GM15510 (cell line): ENCODE measurements around the gene FXR2.

ENCODE experiments used
- POLR2A ChIP-seq: IDR thresholded peaks from 3 replicates; pipeline ENCODE4 v1.6.1; 2011; ENCODE audit warnings: borderline replicate concordance; ENCODE audit not compliant: insufficient read length; ENCODE audit errors: extremely low read depth

Gene FXR2

DNA sequence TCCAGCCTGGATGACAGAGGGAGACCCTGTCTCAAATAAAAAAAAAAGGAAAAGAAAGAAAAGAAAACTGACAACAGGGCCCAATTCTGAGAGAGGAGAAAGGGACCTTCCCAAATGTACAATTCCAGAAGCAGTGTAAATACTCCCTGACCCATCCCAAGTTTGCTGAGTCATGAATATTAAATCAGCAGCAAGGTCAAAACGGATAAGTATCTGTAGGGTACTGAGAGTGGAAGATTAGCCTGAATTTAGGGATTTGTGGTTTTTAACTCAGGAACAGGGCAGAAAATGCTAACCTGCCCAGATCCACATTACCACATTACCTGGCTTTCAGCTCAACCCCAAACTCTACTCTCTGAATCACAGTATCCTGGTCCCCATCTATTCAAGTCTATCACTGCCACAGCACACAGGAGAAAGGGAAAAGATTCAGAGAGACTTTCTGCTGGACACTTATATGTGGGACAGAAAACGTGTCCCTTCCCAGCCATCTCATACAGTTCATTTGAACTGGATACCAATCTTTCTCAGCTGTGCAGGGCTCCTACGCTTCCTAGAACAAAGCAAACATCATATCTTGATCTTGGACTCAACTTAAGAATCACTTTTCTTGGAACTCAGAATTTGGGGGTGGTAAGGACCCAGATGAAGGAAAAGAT is 2.9 kb downstream of the FXR2 start:
- TF ChIP-seq POLR2A, result no peak

DNA sequence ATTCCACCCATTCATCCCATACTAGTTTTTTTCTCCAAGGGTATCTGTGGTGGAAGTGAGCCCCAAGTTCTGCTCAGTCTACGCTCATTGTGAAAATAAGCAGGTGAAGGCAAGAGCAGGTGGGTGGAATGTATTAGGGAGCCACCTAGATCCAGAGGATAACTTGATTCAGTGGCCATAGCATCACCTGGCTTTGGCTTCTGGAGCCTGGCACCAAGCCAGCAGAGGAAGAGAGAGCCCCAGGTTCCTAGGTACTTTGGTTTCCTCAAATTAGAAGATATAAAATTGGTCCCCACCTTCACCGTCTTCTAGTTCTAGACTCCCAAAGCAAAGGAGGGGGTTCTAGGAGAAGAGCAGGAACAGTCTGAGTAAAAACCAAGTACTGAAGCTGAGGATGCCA is 4.1 kb downstream of the FXR2 start:
- no peak for TF ChIP-seq POLR2A

- TF ChIP-seq POLR2A, result no peak
Measured at GRCh38 chr17:7606280-7606679, 8.4 kb downstream of the FXR2 start.

DNA sequence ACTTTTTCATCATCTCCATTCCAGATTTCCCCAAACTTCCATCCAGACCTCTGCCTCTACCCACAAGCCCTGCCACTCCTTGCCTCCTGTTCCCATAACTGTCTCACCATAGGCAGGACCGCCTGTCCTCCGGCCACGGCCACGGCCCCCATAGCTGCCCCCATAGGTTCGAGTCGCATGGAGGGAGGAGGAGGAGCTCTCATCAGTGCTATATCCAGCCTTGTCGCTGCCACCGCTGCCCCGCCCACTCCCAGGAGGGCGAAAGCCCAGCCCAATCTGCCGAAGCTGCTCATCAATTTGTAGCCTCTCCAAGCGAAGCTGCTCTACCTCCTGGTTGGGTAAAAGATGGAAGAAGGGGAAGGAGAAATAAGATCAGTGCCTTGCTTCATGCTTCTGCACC is 21.4 kb downstream of the FXR2 start:
- TF ChIP-seq POLR2A, result no peak

- TF ChIP-seq POLR2A, result no peak
Measured at GRCh38 chr17:7592422-7593021, 22.2 kb downstream of the FXR2 start.

- TF ChIP-seq POLR2A, result no peak
Measured at GRCh38 chr17:7591596-7591995, 23.1 kb downstream of the FXR2 start.

- no peak for TF ChIP-seq POLR2A
Measured at GRCh38 chr17:7590743-7591142, 24.0 kb downstream of the FXR2 start.

DNA sequence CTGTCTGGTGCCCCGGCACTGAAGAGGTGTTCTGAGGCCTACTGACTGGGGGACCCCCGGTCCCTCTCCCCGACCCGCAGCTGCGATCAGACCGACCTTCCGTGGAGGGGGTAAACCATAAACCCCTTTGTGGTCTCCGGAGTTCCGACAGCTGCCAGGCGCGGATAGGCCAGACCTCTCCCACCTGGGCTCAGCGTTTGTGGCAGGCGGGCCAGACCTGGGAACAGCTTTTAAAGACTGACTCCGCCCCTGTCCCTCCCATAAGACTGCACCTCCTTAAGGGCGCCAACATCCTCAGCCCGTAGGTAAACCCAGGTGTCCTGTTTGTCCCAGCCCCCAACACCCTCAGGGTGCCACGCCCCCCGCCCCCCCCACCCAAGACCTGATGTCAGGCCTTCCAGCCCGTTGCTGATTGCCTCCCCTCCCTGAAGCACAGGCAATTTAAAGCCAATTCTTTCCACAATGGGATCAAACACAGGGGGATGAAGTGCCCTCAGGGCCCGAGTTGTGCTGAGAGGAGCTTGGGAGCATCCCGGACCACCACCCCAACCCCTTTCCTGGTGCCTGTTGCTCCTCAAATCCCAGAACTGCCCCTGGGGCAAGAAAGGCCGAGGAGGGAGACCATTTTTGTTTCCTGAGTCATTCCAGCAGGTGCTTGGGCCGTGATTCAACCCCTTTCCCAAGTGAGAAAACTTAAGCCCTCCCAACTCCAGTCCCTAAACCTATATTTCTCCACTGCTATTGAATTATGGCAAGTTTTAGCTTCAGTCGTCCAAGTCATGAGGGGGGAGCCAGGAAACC is 24.6 kb downstream of the FXR2 start, which contains the start of gene SOX15:
TSS of gene SOX15 (minus strand) at position 204 of the 801 bp plus-strand sequence. CDS start 418 bp downstream, outside the sequence.
- TF ChIP-seq POLR2A, result no peak

- no peak for TF ChIP-seq POLR2A
Measured at GRCh38 chr17:7589204-7589868, 25.4 kb downstream of the FXR2 start.

- TF ChIP-seq POLR2A, result no peak
Measured at GRCh38 chr17:7588553-7589203, 26.0 kb downstream of the FXR2 start.

GRCh38 chr17:7587420-7588151 is 27.1 kb downstream of the FXR2 start:
- TF ChIP-seq POLR2A, result no peak

- TF ChIP-seq POLR2A, result no peak
Measured at GRCh38 chr17:7586673-7587419, 27.9 kb downstream of the FXR2 start.
